AG04450 (cell line): ENCODE measurements around the gene MGAT4C. TPM values are rescaled to one million over a fixed set of nuclear protein-coding genes. Genes with fewer than 3 reads are reported as not detected.

Experiments used
- CTCF ChIA-PET: fragments of 300-600, 350-600 bp; formaldehyde crosslinking; extraction: SDS; loops from one replicate; lab custom pipeline; 2022; ENCODE audit warnings: antibody characterized with exemption, inconsistent platforms; lab: Charles Lee
- POLR2A ChIA-PET: fragments of 350-600 bp; formaldehyde crosslinking; extraction: SDS; loops from one replicate; lab custom pipeline; 2021; ENCODE audit warnings: antibody characterized with exemption, inconsistent platforms; lab: Yijun Ruan, JAX
- DNase-seq: peaks from one replicate; pipeline ENCODE4 v3.0.0-alpha.2; 2011; ENCODE audit warnings: low read depth, low spot score
- H3K27ac ChIP-seq: one replicate; pipeline ENCODE4 v1.5.1; 2012; ENCODE audit warnings: low read depth, low read length, control low read depth
- H3K27me3 ChIP-seq: one replicate; pipeline ENCODE4 v1.6.0; 2012; ENCODE audit warnings: low read length; ENCODE audit not compliant: control insufficient read depth, insufficient read depth
- H3K4me3 ChIP-seq: 2 replicates; pipeline ENCODE4 v1.5.1; 2011; ENCODE audit warnings: mild to moderate bottlenecking, low read depth, low read length, control low read depth
- H3K9me3 ChIP-seq: 2 replicates; pipeline ENCODE4 v1.5.1; 2012; ENCODE audit warnings: low read length; ENCODE audit not compliant: control insufficient read depth, insufficient read depth
- polyA plus RNA-seq: library from polyadenylated mRNA; depleted of rRNA; stranded (reverse); fragments of >200 nt; gene quantifications from 2 replicates; pipeline ENCODE4 v1.2.3, GENCODE V29; 2011
- TF ChIP-seq, protein P1 (sequence below): IDR thresholded peaks from 2 replicates; pipeline ENCODE4 v1.5.1; 2011; ENCODE audit warnings: low read depth, low read length, control low read depth, inconsistent platforms

The MGAT4C gene
- polyA plus RNA-seq, 1 experiment, result not detected

DNA sequence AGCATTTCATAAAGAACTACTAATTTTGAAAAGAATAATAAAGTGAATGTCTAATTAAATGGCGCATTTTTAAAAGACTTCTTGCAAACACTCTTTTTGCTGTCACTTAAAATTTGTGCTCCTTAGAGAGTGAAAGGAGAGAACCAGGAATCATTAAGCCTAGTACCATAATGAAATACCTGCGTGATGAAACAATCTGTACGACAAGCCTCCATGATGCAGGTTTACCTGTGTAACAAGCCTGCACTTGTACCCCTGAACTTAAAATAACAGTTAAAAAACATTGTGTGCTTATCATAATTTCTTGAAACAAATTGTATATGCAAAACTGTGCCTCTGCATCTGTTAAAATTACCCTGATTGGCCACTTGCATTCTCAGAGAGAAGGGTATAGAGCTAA is 108.1 kb downstream of the MGAT4C start:
- CTCF ChIA-PET, result no interaction called here
- POLR2A ChIA-PET, result no interaction called here
- no peaks in the 10 kb centered on the region for H3K9me3 ChIP-seq
- no peak for DNase-seq
- no peak overlapping the region for H3K27ac ChIP-seq
- no peaks in the 10 kb centered on the region for H3K27me3 ChIP-seq
- TF ChIP-seq, protein P1, sequence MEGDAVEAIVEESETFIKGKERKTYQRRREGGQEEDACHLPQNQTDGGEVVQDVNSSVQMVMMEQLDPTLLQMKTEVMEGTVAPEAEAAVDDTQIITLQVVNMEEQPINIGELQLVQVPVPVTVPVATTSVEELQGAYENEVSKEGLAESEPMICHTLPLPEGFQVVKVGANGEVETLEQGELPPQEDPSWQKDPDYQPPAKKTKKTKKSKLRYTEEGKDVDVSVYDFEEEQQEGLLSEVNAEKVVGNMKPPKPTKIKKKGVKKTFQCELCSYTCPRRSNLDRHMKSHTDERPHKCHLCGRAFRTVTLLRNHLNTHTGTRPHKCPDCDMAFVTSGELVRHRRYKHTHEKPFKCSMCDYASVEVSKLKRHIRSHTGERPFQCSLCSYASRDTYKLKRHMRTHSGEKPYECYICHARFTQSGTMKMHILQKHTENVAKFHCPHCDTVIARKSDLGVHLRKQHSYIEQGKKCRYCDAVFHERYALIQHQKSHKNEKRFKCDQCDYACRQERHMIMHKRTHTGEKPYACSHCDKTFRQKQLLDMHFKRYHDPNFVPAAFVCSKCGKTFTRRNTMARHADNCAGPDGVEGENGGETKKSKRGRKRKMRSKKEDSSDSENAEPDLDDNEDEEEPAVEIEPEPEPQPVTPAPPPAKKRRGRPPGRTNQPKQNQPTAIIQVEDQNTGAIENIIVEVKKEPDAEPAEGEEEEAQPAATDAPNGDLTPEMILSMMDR, result no peak
- H3K4me3 ChIP-seq, result no peak overlapping the region

- Histone ChIP-seq H3K4me3 (no peak overlapping the region), H3K27ac (no peak overlapping the region), H3K27me3 (no peaks in the 10 kb centered on the region), H3K9me3 (no peaks in the 10 kb centered on the region)
- no peak for DNase-seq
- POLR2A ChIA-PET, result no interaction called here
- CTCF ChIA-PET, result no interaction called here
- TF ChIP-seq, protein P1, result no peak
Measured at GRCh38 chr12:86145156-86145555, 111.0 kb downstream of the MGAT4C start.

DNA sequence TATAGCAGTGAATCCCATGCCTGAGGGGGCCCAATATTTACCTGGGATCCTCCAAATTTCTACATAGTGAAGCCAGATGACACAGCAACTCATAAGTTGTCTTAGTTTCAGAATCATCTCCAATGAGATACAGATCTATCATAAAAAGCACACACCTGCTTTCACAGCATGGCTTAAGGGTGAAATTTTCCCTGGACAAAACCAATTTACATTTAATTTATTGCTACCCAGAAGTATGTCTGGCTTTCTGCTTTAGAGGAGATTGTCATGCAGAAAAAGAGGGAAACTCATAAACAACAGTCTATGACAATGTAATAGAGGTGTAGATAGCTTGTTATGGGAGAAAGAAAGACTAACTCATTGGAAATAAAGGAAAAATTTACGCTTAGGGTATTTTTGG is 113.0 kb downstream of the MGAT4C start:
- no peaks in the 10 kb centered on the region for H3K9me3 ChIP-seq
- DNase-seq, result no peak
- no peak overlapping the region for H3K4me3 ChIP-seq
- H3K27me3 ChIP-seq, result no peaks in the 10 kb centered on the region
- H3K27ac ChIP-seq, result no peak overlapping the region
- POLR2A ChIA-PET, result no interaction called here
- TF ChIP-seq, protein P1, result no peak
- CTCF ChIA-PET, result no interaction called here

- ChIA-PET POLR2A (no interaction called here), CTCF (no interaction called here)
- TF ChIP-seq, protein P1, result no peak
- no peaks in the 10 kb centered on the region for H3K27me3 ChIP-seq
- no peak overlapping the region for H3K27ac ChIP-seq
- DNase-seq, result no peak
- no peaks in the 10 kb centered on the region for H3K9me3 ChIP-seq
- no peak overlapping the region for H3K4me3 ChIP-seq
Measured at GRCh38 chr12:86139671-86140070, 116.5 kb downstream of the MGAT4C start.

DNA sequence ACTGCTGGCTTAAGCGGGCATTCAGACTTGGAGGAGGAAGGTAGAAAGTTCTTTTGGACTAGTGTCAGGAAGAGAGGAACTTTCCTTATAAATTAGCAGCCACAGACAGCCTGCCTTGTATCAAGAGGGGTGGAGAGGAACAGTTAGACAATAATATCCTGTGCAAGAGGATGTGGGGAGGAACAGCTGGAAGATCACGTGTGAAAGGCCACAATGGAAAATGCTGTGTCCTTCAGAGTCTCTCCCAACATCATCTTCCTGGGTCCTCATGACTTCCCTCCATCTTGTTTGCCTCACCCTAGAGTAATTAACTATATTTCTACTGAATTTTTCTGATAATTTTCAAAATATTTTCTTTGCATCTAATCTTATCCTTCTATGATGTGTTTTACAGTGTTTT is 117.4 kb downstream of the MGAT4C start:
- no peaks in the 10 kb centered on the region for H3K9me3 ChIP-seq
- ChIA-PET CTCF (no interaction called here), POLR2A (no interaction called here)
- no peak for DNase-seq
- H3K27me3 ChIP-seq, result no peaks in the 10 kb centered on the region
- H3K4me3 ChIP-seq, result no peak overlapping the region
- no peak overlapping the region for H3K27ac ChIP-seq
- TF ChIP-seq, protein P1, result no peak
